Mesenchymal stem cell (in vitro differentiated cells and primary cell): Measurements from ENCODE around the gene CYP2A6.
"Not testable (repeated sequence)": the region's sequence is repeated elsewhere in the genome, so short reads cannot be mapped to it uniquely, and the experiment has no call there.

Source experiments
- DNase-seq: peaks from one replicate; pipeline ENCODE4 v3.0.0-alpha.2; 2013
- H2AFZ ChIP-seq: one replicate; pipeline ENCODE4 v1.6.1; 2013; ENCODE audit warnings: low read depth, mild to moderate bottlenecking, control low read depth, inconsistent platforms, low read length, moderate library complexity
- H2AK5ac ChIP-seq: 2 replicates; pipeline ENCODE4 v1.6.1; 2013; ENCODE audit warnings: low read length, moderate library complexity, mild to moderate bottlenecking, inconsistent platforms; ENCODE audit not compliant: severe bottlenecking
- H2BK120ac ChIP-seq: one replicate; pipeline ENCODE4 v1.6.1; 2013; ENCODE audit warnings: low read depth, mild to moderate bottlenecking, inconsistent platforms, low read length, moderate library complexity
- H2BK12ac ChIP-seq, 2 experiments: one replicate each; pipeline ENCODE4 v1.6.1; 2013; ENCODE audit warnings: inconsistent platforms in 2 of 2, low read length in 2 of 2, mild to moderate bottlenecking in 2 of 2, moderate library complexity in 2 of 2, control low read depth in 1 of 2
- H2BK15ac ChIP-seq: one replicate; pipeline ENCODE4 v1.6.1; 2013; ENCODE audit warnings: mild to moderate bottlenecking, low read depth, inconsistent platforms; ENCODE audit not compliant: poor library complexity, severe bottlenecking
- H2BK5ac ChIP-seq: 2 replicates; pipeline ENCODE4 v1.6.1; 2013; ENCODE audit warnings: low read depth, mild to moderate bottlenecking, low read length, control low read depth, inconsistent platforms; ENCODE audit not compliant: poor library complexity, severe bottlenecking
- H3K14ac ChIP-seq, 2 experiments: one replicate each; pipeline ENCODE4 v1.6.1; 2013; ENCODE audit warnings: inconsistent platforms in 2 of 2, low read length in 2 of 2, control low read depth in 1 of 2, mild to moderate bottlenecking in 1 of 2, moderate library complexity in 1 of 2
- H3K18ac ChIP-seq, 2 experiments: one replicate each; pipeline ENCODE4 v1.6.1; 2013; ENCODE audit warnings: inconsistent platforms in 2 of 2, low read length in 2 of 2, control low read depth in 1 of 2, low read depth in 1 of 2, mild to moderate bottlenecking in 1 of 2
- H3K23ac ChIP-seq, 2 experiments: one replicate each; pipeline ENCODE4 v1.6.1; 2013; ENCODE audit warnings: inconsistent platforms in 2 of 2, low read length in 2 of 2, mild to moderate bottlenecking in 2 of 2, moderate library complexity in 2 of 2, control low read depth in 1 of 2
- H3K27ac ChIP-seq: 2 replicates; pipeline ENCODE4 v1.5.1; 2013; ENCODE audit warnings: mild to moderate bottlenecking, moderate library complexity, low read length, control low read depth, inconsistent platforms; ENCODE audit not compliant: poor library complexity, severe bottlenecking
- H3K27me3 ChIP-seq, 2 experiments: 2 replicates each; pipeline versions ENCODE4 v1.6.1 to v1.7.0; 2013; ENCODE audit warnings: low read length in 2 of 2, mild to moderate bottlenecking in 2 of 2, moderate library complexity in 2 of 2, control low read depth in 1 of 2, inconsistent platforms in 1 of 2; ENCODE audit not compliant: control insufficient read depth in 1 of 2, insufficient read depth in 1 of 2
- H3K36me3 ChIP-seq, 2 experiments: 2 replicates each; pipeline versions ENCODE4 v1.6.1 to v1.7.0; 2013; ENCODE audit warnings: low read length in 2 of 2, control low read depth in 1 of 2, inconsistent platforms in 1 of 2, low read depth in 1 of 2, mild to moderate bottlenecking in 1 of 2; ENCODE audit not compliant: insufficient read depth in 2 of 2, control insufficient read depth in 1 of 2
- H3K4ac ChIP-seq, 2 experiments: one replicate each; pipeline ENCODE4 v1.6.1; 2013; ENCODE audit warnings: inconsistent platforms in 2 of 2, low read length in 2 of 2, mild to moderate bottlenecking in 2 of 2, moderate library complexity in 2 of 2, control low read depth in 1 of 2, low read depth in 1 of 2
- H3K4me1 ChIP-seq: 2 replicates; pipeline ENCODE4 v1.6.1; 2013; ENCODE audit warnings: low read depth, low read length, control low read depth; ENCODE audit not compliant: control insufficient read depth, insufficient read depth
- H3K4me2 ChIP-seq: 2 replicates; pipeline ENCODE4 v1.6.1; 2013; ENCODE audit warnings: low read length, mild to moderate bottlenecking, inconsistent platforms; ENCODE audit not compliant: poor library complexity, severe bottlenecking
- H3K4me3 ChIP-seq, 2 experiments: 2 replicates each; pipeline versions ENCODE4 v1.5.1 to v1.7.0; 2013; ENCODE audit warnings: low read length in 2 of 2, mild to moderate bottlenecking in 2 of 2, control low read depth in 1 of 2, low read depth in 1 of 2; ENCODE audit not compliant: insufficient read depth in 1 of 2
- H3K79me1 ChIP-seq: replicated peaks from 2 replicates; pipeline ENCODE4 v1.6.1; 2013; ENCODE audit warnings: mild to moderate bottlenecking, control low read depth, low read length, inconsistent platforms; ENCODE audit not compliant: poor library complexity, severe bottlenecking
- H3K9ac ChIP-seq: 2 replicates; pipeline ENCODE4 v1.7.0; 2013; ENCODE audit warnings: mild to moderate bottlenecking, low read length, moderate library complexity
- H3K9me3 ChIP-seq: 2 replicates; pipeline ENCODE4 v1.7.0; 2013; ENCODE audit warnings: mild to moderate bottlenecking, low read length; ENCODE audit not compliant: control insufficient read depth
- H4K8ac ChIP-seq: one replicate; pipeline ENCODE4 v1.6.1; 2013; ENCODE audit warnings: inconsistent platforms, mild to moderate bottlenecking, low read length, moderate library complexity
- H4K91ac ChIP-seq: one replicate; pipeline ENCODE4 v1.6.1; 2013; ENCODE audit warnings: mild to moderate bottlenecking, low read length, inconsistent platforms
- WGBS: methylation state at CpG from one replicate; pipeline ENCODE4 v1.1.7; 2013; ENCODE audit warnings: mixed read lengths; 5-methylcytosine and 5-hydroxymethylcytosine counted together

CYP2A6 gene

GRCh38 chr19:40831502-40832430, 18.5 kb downstream of the CYP2A6 start:
- H3K4me1 ChIP-seq = peaks cover 2% of the 10 kb centered on the region

GRCh38 chr19:40830741-40831140, 19.5 kb downstream of the CYP2A6 start:
- not testable (repeated sequence) for H3K27ac ChIP-seq, H4K91ac ChIP-seq, H3K4me3 ChIP-seq, H3K27me3 ChIP-seq, H4K8ac ChIP-seq, H3K9me3 ChIP-seq, H2AFZ ChIP-seq, H3K23ac ChIP-seq, H2BK120ac ChIP-seq, DNase-seq, H3K4me1 ChIP-seq, H3K9ac ChIP-seq, H3K4me2 ChIP-seq, H2BK15ac ChIP-seq, H3K79me1 ChIP-seq, H3K18ac ChIP-seq, H2BK5ac ChIP-seq, H2AK5ac ChIP-seq, H3K14ac ChIP-seq
- WGBS = 96% methylated on average over 16 of the region's 16 CpGs
- Histone ChIP-seq H2BK12ac (peak overlapping the region in 1 of 2 experiments; percentile 19), H3K4ac (peak overlapping the region in 1 of 2 experiments; percentile 21), H3K36me3 (peaks cover 11 to 28% of the 10 kb centered on the region in 2 experiments)

More at GRCh38 chr19:40831502-40832430, 18.5 kb downstream of the CYP2A6 start:
- Histone ChIP-seq H4K91ac (no peak overlapping the region), H2BK12ac (peak overlapping the region in 1 of 2 experiments; percentile 29), H3K18ac (peak overlapping the region in 1 of 2 experiments; percentile 62), H3K14ac (no peak overlapping the region), H3K27ac (peak overlapping the region; percentile 30), H2BK120ac (no peak overlapping the region), H2BK5ac (no peak overlapping the region), H3K4me2 (no peak overlapping the region), H3K36me3 (peaks cover 7 to 25% of the 10 kb centered on the region in 2 experiments), H3K79me1 (no peaks in the 10 kb centered on the region), H3K27me3 (no peaks in the 10 kb centered on the region), H4K8ac (no peak overlapping the region), H3K9ac (peak overlapping the region; percentile 62), H3K23ac (no peak overlapping the region), H2AK5ac (no peak overlapping the region), H3K9me3 (no peaks in the 10 kb centered on the region), H2BK15ac (no peak overlapping the region), H3K4ac (peak overlapping the region in 1 of 2 experiments; percentile 11), H2AFZ (no peak overlapping the region), H3K4me3 (no peak overlapping the region)
- DNase-seq = peak; percentile 98
- 57% methylated on average over 4 of the region's 7 CpGs for WGBS

- no peak overlapping the region for H2BK5ac ChIP-seq
- DNase-seq = no peak
Measured at GRCh38 chr19:40829205-40829604, 21.0 kb downstream of the CYP2A6 start.

GRCh38 chr19:40827386-40828247, 22.6 kb downstream of the CYP2A6 start:
- H3K4me3 ChIP-seq = no peak overlapping the region
- no peak overlapping the region for H2BK12ac ChIP-seq
- peaks cover 8% of the 10 kb centered on the region for H3K4me1 ChIP-seq
- peaks cover 11 to 28% of the 10 kb centered on the region in 2 experiments for H3K36me3 ChIP-seq
- no peak overlapping the region for H2AFZ ChIP-seq
- H4K91ac ChIP-seq = no peak overlapping the region
- no peak overlapping the region for H4K8ac ChIP-seq
- H3K18ac ChIP-seq = no peak overlapping the region
- no peak for DNase-seq
- H3K27ac ChIP-seq = no peak overlapping the region
- no peak overlapping the region for H3K23ac ChIP-seq
- H3K79me1 ChIP-seq = no peaks in the 10 kb centered on the region
- 97% methylated on average over 22 of the region's 22 CpGs for WGBS
- H3K27me3 ChIP-seq = no peaks in the 10 kb centered on the region
- no peak overlapping the region for H2AK5ac ChIP-seq
- H3K4ac ChIP-seq = no peak overlapping the region
- H3K9ac ChIP-seq = no peak overlapping the region
- H3K4me2 ChIP-seq = no peak overlapping the region
- no peak overlapping the region for H3K14ac ChIP-seq
- no peaks in the 10 kb centered on the region for H3K9me3 ChIP-seq
- H2BK15ac ChIP-seq = no peak overlapping the region
- no peak overlapping the region for H2BK5ac ChIP-seq
- no peak overlapping the region for H2BK120ac ChIP-seq

More at GRCh38 chr19:40829205-40829604, 21.0 kb downstream of the CYP2A6 start:
- Histone ChIP-seq H3K4me3 (no peak overlapping the region), H3K23ac (no peak overlapping the region), H2BK15ac (no peak overlapping the region), H4K91ac (no peak overlapping the region), H3K18ac (no peak overlapping the region), H2AFZ (no peak overlapping the region), H3K9ac (no peak overlapping the region), H4K8ac (no peak overlapping the region), H3K4ac (no peak overlapping the region), H2BK120ac (no peak overlapping the region), H3K14ac (no peak overlapping the region), H3K27me3 (no peaks in the 10 kb centered on the region), H2AK5ac (no peak overlapping the region), H3K4me1 (peaks cover 2% of the 10 kb centered on the region), H2BK12ac (no peak overlapping the region), H3K79me1 (no peaks in the 10 kb centered on the region), H3K27ac (no peak overlapping the region), H3K9me3 (no peaks in the 10 kb centered on the region), H3K4me2 (no peak overlapping the region), H3K36me3 (peaks cover 11 to 28% of the 10 kb centered on the region in 2 experiments)
